ENCODE data around the gene SYTL2.

Gene SYTL2

DNA sequence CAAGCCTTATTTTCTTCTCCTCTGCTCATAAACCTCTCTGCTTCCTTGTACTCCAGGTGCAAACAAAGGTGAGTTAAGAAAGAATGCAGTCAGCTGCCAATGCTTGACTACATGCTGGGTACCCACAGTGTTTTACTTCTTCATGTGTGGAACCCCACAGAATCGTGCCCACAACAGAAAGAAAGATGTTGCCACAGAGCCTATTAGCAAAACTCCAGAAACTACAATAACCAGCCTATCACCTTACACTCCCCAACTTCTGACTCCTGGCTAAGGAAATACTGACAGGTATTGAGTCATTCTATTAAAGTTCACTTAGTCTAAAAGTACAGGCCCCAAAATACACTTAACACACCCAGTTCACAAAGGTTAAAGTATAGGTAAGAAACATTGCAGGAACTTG, 68.1 kb downstream of the SYTL2 start:
- no peaks in the 10 kb centered on the region for H3K9me2 ChIP-seq (replicated peaks; ENCODE audit: low read depth, low read length)
- H2AFZ ChIP-seq (ENCODE audit: low read length), result 0 out of 2 replicates have a peak overlapping the region, but pooled peaks have one; percentile 27
- no peaks in the 10 kb centered on the region for H3K36me3 ChIP-seq (ENCODE audit: insufficient read depth, low read length)
- peaks cover 8% of the 10 kb centered on the region; the same call in 1 of the 2 replicates for H3F3A ChIP-seq (ENCODE audit: low read depth)
- peaks cover 1% of the 10 kb centered on the region for H3K27me3 ChIP-seq (ENCODE audit: insufficient read depth, low read length, poor library complexity, severe bottlenecking)
- TF ChIP-seq CTCF (conservative IDR thresholded peaks at IDR 0.05; ENCODE audit: low read length) (no peak), EZH2phosphoT487 (IDR thresholded peaks at IDR 0.05; ENCODE audit: borderline replicate concordance) (no peak)
- no peak overlapping the region for H3K4me3 ChIP-seq (ENCODE audit: low read length, poor library complexity, severe bottlenecking)
- H3K4me1 ChIP-seq (ENCODE audit: insufficient read depth, low read length, poor library complexity, severe bottlenecking), result peaks cover 74% of the 10 kb centered on the region
- no peak overlapping the region for H3K4me2 ChIP-seq (ENCODE audit: low read depth, low read length, poor library complexity, severe bottlenecking)
- H3K9me3 ChIP-seq (ENCODE audit: insufficient read depth, low read depth, low read length), result no peaks in the 10 kb centered on the region
- no peak overlapping the region for H3K9ac ChIP-seq (ENCODE audit: low read depth, low read length, poor library complexity, severe bottlenecking)
- H4K20me1 ChIP-seq (ENCODE audit: insufficient read depth, low read length, poor library complexity, severe bottlenecking), result no peaks in the 10 kb centered on the region
- H3K79me2 ChIP-seq (ENCODE audit: insufficient read depth, low read length), result no peaks in the 10 kb centered on the region

- no peak overlapping the region for H3K4me2 ChIP-seq (ENCODE audit: low read depth, low read length, poor library complexity, severe bottlenecking)
- peaks cover 8% of the 10 kb centered on the region; the same call in 1 of the 2 replicates for H3F3A ChIP-seq (ENCODE audit: low read depth)
- no peaks in the 10 kb centered on the region for H3K27me3 ChIP-seq (ENCODE audit: insufficient read depth, low read length, poor library complexity, severe bottlenecking)
- no peaks in the 10 kb centered on the region for H3K9me3 ChIP-seq (ENCODE audit: insufficient read depth, low read depth, low read length)
- no peaks in the 10 kb centered on the region for H3K36me3 ChIP-seq (ENCODE audit: insufficient read depth, low read length)
- H3K9me2 ChIP-seq (replicated peaks; ENCODE audit: low read depth, low read length), result no peaks in the 10 kb centered on the region
- H2AFZ ChIP-seq (ENCODE audit: low read length), result no peak overlapping the region
- TF ChIP-seq CTCF (conservative IDR thresholded peaks at IDR 0.05; ENCODE audit: low read length) (no peak), EZH2phosphoT487 (IDR thresholded peaks at IDR 0.05; ENCODE audit: borderline replicate concordance) (no peak)
- no peaks in the 10 kb centered on the region for H4K20me1 ChIP-seq (ENCODE audit: insufficient read depth, low read length, poor library complexity, severe bottlenecking)
- H3K4me3 ChIP-seq (ENCODE audit: low read length, poor library complexity, severe bottlenecking), result no peak overlapping the region
- H3K9ac ChIP-seq (ENCODE audit: low read depth, low read length, poor library complexity, severe bottlenecking), result no peak overlapping the region
- H3K4me1 ChIP-seq (ENCODE audit: insufficient read depth, low read length, poor library complexity, severe bottlenecking), result peaks cover 76% of the 10 kb centered on the region
- H3K79me2 ChIP-seq (ENCODE audit: insufficient read depth, low read length), result no peaks in the 10 kb centered on the region
These were observed 68.6 kb downstream of the SYTL2 start for GRCh38 chr11:85742348-85742747.

- TF ChIP-seq CTCF (conservative IDR thresholded peaks at IDR 0.05; ENCODE audit: low read length) (no peak), EZH2phosphoT487 (IDR thresholded peaks at IDR 0.05; ENCODE audit: borderline replicate concordance) (no peak)
These were observed 70.2 kb downstream of the SYTL2 start for GRCh38 chr11:85740481-85741400.

More at GRCh38 chr11:85740481-85741400, 70.2 kb downstream of the SYTL2 start:
- Histone ChIP-seq H3F3A (ENCODE audit: low read depth) (peaks cover 6% of the 10 kb centered on the region; the same call in 1 of the 2 replicates), H3K9ac (ENCODE audit: low read depth, low read length, poor library complexity, severe bottlenecking) (peak overlapping the region; percentile 62), H3K27me3 (ENCODE audit: insufficient read depth, low read length, poor library complexity, severe bottlenecking) (no peaks in the 10 kb centered on the region), H3K79me2 (ENCODE audit: insufficient read depth, low read length) (no peaks in the 10 kb centered on the region), H3K9me2 (replicated peaks; ENCODE audit: low read depth, low read length) (no peaks in the 10 kb centered on the region), H3K4me1 (ENCODE audit: insufficient read depth, low read length, poor library complexity, severe bottlenecking) (peaks cover 82% of the 10 kb centered on the region), H3K36me3 (ENCODE audit: insufficient read depth, low read length) (no peaks in the 10 kb centered on the region), H3K4me3 (ENCODE audit: low read length, poor library complexity, severe bottlenecking) (peak overlapping the region; percentile 28), H3K9me3 (ENCODE audit: insufficient read depth, low read depth, low read length) (no peaks in the 10 kb centered on the region), H3K4me2 (ENCODE audit: low read depth, low read length, poor library complexity, severe bottlenecking) (peak overlapping the region; percentile 63), H4K20me1 (ENCODE audit: insufficient read depth, low read length, poor library complexity, severe bottlenecking) (no peaks in the 10 kb centered on the region), H2AFZ (ENCODE audit: low read length) (peak overlapping the region; percentile 65)
